HG02678 (cell line): Measurements from ENCODE around the gene LRMDA.

ENCODE experiments used
- ATAC-seq: cut with Tn5 transposase; IDR thresholded peaks from one replicate; pipeline ENCODE4 v1.9.1; 2021; ENCODE audit warnings: mild to moderate bottlenecking, moderate library complexity; ENCODE audit not compliant: unreplicated experiment

Gene LRMDA

GRCh38 chr10:76265441-76266113 lies 834.2 kb downstream of the LRMDA start:
- no peak for ATAC-seq

GRCh38 chr10:76268530-76268929 lies 837.1 kb downstream of the LRMDA start:
- no peak for ATAC-seq

GRCh38 chr10:76268954-76269353 lies 837.5 kb downstream of the LRMDA start:
- no peak for ATAC-seq

- no peak for ATAC-seq
These were observed 839.0 kb downstream of the LRMDA start for GRCh38 chr10:76270464-76270863.

- ATAC-seq: no peak
These were observed 843.5 kb downstream of the LRMDA start for GRCh38 chr10:76274933-76275332.

GRCh38 chr10:76278811-76279460 lies 847.5 kb downstream of the LRMDA start:
- ATAC-seq: no peak

- ATAC-seq: no peak
These were observed 850.2 kb downstream of the LRMDA start for GRCh38 chr10:76281659-76282058.

- no peak for ATAC-seq
These were observed 850.9 kb downstream of the LRMDA start for GRCh38 chr10:76282061-76283025.

- no peak for ATAC-seq
These were observed 852.9 kb downstream of the LRMDA start for GRCh38 chr10:76284351-76284750.

GRCh38 chr10:76285012-76285411 lies 853.6 kb downstream of the LRMDA start:
- no peak for ATAC-seq

- no peak for ATAC-seq
These were observed 854.1 kb downstream of the LRMDA start for GRCh38 chr10:76285515-76285914.

- no peak for ATAC-seq
These were observed 855.1 kb downstream of the LRMDA start for GRCh38 chr10:76286536-76286935.

GRCh38 chr10:76287856-76288255 lies 856.4 kb downstream of the LRMDA start:
- no peak for ATAC-seq

- no peak for ATAC-seq
These were observed 859.8 kb downstream of the LRMDA start for GRCh38 chr10:76291175-76291574.

GRCh38 chr10:76291885-76292284 lies 860.5 kb downstream of the LRMDA start:
- no peak for ATAC-seq

GRCh38 chr10:76296957-76297356 lies 865.5 kb downstream of the LRMDA start:
- ATAC-seq: no peak

- ATAC-seq: no peak
These were observed 865.9 kb downstream of the LRMDA start for GRCh38 chr10:76297358-76297757.

- no peak for ATAC-seq
These were observed 866.4 kb downstream of the LRMDA start for GRCh38 chr10:76297780-76298281.

- no peak for ATAC-seq
These were observed 866.9 kb downstream of the LRMDA start for GRCh38 chr10:76298329-76298728.

- ATAC-seq: no peak
These were observed 868.1 kb downstream of the LRMDA start for GRCh38 chr10:76299501-76299900.

GRCh38 chr10:76301211-76301610 lies 869.8 kb downstream of the LRMDA start:
- no peak for ATAC-seq
